ENCODE data around the gene LHX1. TPM values are rescaled to one million over a fixed set of nuclear protein-coding genes. Genes with fewer than 3 reads are reported as not detected.

The LHX1 gene
- 1 to 10 TPM in 1 of 4 donors, not detected in 3; 2.8 TPM for total RNA-seq

- no peak for TF ChIP-seq POLR2A (IDR thresholded peaks at IDR 0.05)
- no peak for TF ChIP-seq CTCF (IDR thresholded peaks at IDR 0.05)
- Histone ChIP-seq H3K4me1 (peaks cover 0 to 19% of the 10 kb centered on the region in 2 donors), H3K36me3 (no peaks in the 10 kb centered on the region), H3K4me3 (no peak within 1 kb of the TSS), H3K27ac (no peak within 1 kb of the TSS), H3K9me3 (no peaks in the 10 kb centered on the region), H3K27me3 (peaks cover 87 to 95% of the 10 kb centered on the region in 2 donors)
- no peak for DNase-seq
- intact Hi-C loops (cut with DNase I; ENCODE audit: low total_unique reads): no loop called here
Measured at GRCh38 chr17:36937001-36937958, at the start of gene LHX1. Gene LHX1, plus strand, starts transcription at chr17:36937475. Its CDS starts 723 bp downstream, at chr17:36938198.

GRCh38 chr17:36888236-36888951 is 48.9 kb upstream of the LHX1 start:
- H3K36me3 ChIP-seq: no peaks in the 10 kb centered on the region
- H3K27me3 ChIP-seq: no peaks in the 10 kb centered on the region
- H3K4me1 ChIP-seq: no peaks in the 10 kb centered on the region
- H3K9me3 ChIP-seq: no peaks in the 10 kb centered on the region
- intact Hi-C loops (cut with DNase I; ENCODE audit: low total_unique reads): no loop called here
- no peak for TF ChIP-seq CTCF (IDR thresholded peaks at IDR 0.05)
- no peak for TF ChIP-seq POLR2A (IDR thresholded peaks at IDR 0.05)
- no peak overlapping the region for H3K4me3 ChIP-seq
- DNase-seq: no peak
- no peak overlapping the region for H3K27ac ChIP-seq

GRCh38 chr17:36889770-36890349 is 47.4 kb upstream of the LHX1 start:
- H3K36me3 ChIP-seq: no peaks in the 10 kb centered on the region
- intact Hi-C loops (cut with DNase I; ENCODE audit: low total_unique reads): no loop called here
- DNase-seq: no peak
- no peak for TF ChIP-seq POLR2A (IDR thresholded peaks at IDR 0.05)
- TF ChIP-seq CTCF (IDR thresholded peaks at IDR 0.05): no peak
- H3K27me3 ChIP-seq: no peaks in the 10 kb centered on the region
- no peaks in the 10 kb centered on the region for H3K4me1 ChIP-seq
- H3K4me3 ChIP-seq: no peak overlapping the region
- no peaks in the 10 kb centered on the region for H3K9me3 ChIP-seq
- no peak overlapping the region for H3K27ac ChIP-seq

- DNase-seq: no peak
- no peaks in the 10 kb centered on the region for H3K27me3 ChIP-seq
- TF ChIP-seq CTCF (IDR thresholded peaks at IDR 0.05) (no peak), POLR2A (IDR thresholded peaks at IDR 0.05) (no peak)
Measured at GRCh38 chr17:36890398-36891168, 46.7 kb upstream of the LHX1 start.

More at GRCh38 chr17:36890398-36891168, 46.7 kb upstream of the LHX1 start:
- Histone ChIP-seq H3K27ac (no peak overlapping the region), H3K9me3 (no peaks in the 10 kb centered on the region), H3K4me3 (no peak overlapping the region), H3K36me3 (no peaks in the 10 kb centered on the region), H3K4me1 (no peaks in the 10 kb centered on the region)
- intact Hi-C loops (cut with DNase I; ENCODE audit: low total_unique reads): no loop called here
